ENCODE data around the gene FRMD8.

Gene FRMD8

GRCh38 chr11:65379698-65380459, 6.6 kb upstream of the FRMD8 start:
- H3K4me3 ChIP-seq (ENCODE audit: low read length), result no peak overlapping the region
- TF ChIP-seq ZNF274 (IDR thresholded peaks at IDR 0.05; ENCODE audit: low read depth, low read length), result no peak

GRCh38 chr11:65380460-65381119, 5.8 kb upstream of the FRMD8 start:
- TF ChIP-seq ZNF274 (IDR thresholded peaks at IDR 0.05; ENCODE audit: low read depth, low read length), result no peak
- peak overlapping the region; percentile 51; the same call in 1 of the 2 replicates for H3K4me3 ChIP-seq (ENCODE audit: low read length)

GRCh38 chr11:65381716-65382032, 4.8 kb upstream of the FRMD8 start:
- H3K4me3 ChIP-seq (ENCODE audit: low read length), result peak overlapping the region; percentile 51; the same call in 1 of the 2 replicates
- TF ChIP-seq ZNF274 (IDR thresholded peaks at IDR 0.05; ENCODE audit: low read depth, low read length), result no peak

GRCh38 chr11:65382033-65382803, 4.2 kb upstream of the FRMD8 start, which contains the start of gene SLC25A45:
TSS of gene SLC25A45 (minus strand) at chr11:65382646. CDS start at chr11:65381951, 695 bp downstream.
- peak within 1 kb of the TSS; percentile 51; the same call in 1 of the 2 replicates for H3K4me3 ChIP-seq (ENCODE audit: low read length)
- TF ChIP-seq ZNF274 (IDR thresholded peaks at IDR 0.05; ENCODE audit: low read depth, low read length), result no peak

- TF ChIP-seq ZNF274 (IDR thresholded peaks at IDR 0.05; ENCODE audit: low read depth, low read length), result no peak
- peak overlapping the region; percentile 51; the same call in 1 of the 2 replicates for H3K4me3 ChIP-seq (ENCODE audit: low read length)
Measured at GRCh38 chr11:65382804-65383368, 3.6 kb upstream of the FRMD8 start.

- no peak overlapping the region for H3K4me3 ChIP-seq (ENCODE audit: low read length)
- TF ChIP-seq ZNF274 (IDR thresholded peaks at IDR 0.05; ENCODE audit: low read depth, low read length), result no peak
Measured at GRCh38 chr11:65383778-65384177, 2.7 kb upstream of the FRMD8 start.

- TF ChIP-seq ZNF274 (IDR thresholded peaks at IDR 0.05; ENCODE audit: low read depth, low read length), result no peak
- no peak overlapping the region for H3K4me3 ChIP-seq (ENCODE audit: low read length)
Measured at GRCh38 chr11:65384301-65384889, 2.0 kb upstream of the FRMD8 start.

- H3K4me3 ChIP-seq (ENCODE audit: low read length), result no peak overlapping the region; the same call in 1 of the 2 replicates
- TF ChIP-seq ZNF274 (IDR thresholded peaks at IDR 0.05; ENCODE audit: low read depth, low read length), result no peak
Measured at GRCh38 chr11:65388731-65389130, 2.3 kb downstream of the FRMD8 start.

- no peak overlapping the region for H3K4me3 ChIP-seq (ENCODE audit: low read length)
- TF ChIP-seq ZNF274 (IDR thresholded peaks at IDR 0.05; ENCODE audit: low read depth, low read length), result no peak
Measured at GRCh38 chr11:65389294-65389980, 3.0 kb downstream of the FRMD8 start.

- no peak for TF ChIP-seq ZNF274 (IDR thresholded peaks at IDR 0.05; ENCODE audit: low read depth, low read length)
- no peak overlapping the region for H3K4me3 ChIP-seq (ENCODE audit: low read length)
Measured at GRCh38 chr11:65390099-65390941, 3.9 kb downstream of the FRMD8 start.

GRCh38 chr11:65390996-65391395, 4.6 kb downstream of the FRMD8 start:
- no peak overlapping the region for H3K4me3 ChIP-seq (ENCODE audit: low read length)
- no peak for TF ChIP-seq ZNF274 (IDR thresholded peaks at IDR 0.05; ENCODE audit: low read depth, low read length)

- TF ChIP-seq ZNF274 (IDR thresholded peaks at IDR 0.05; ENCODE audit: low read depth, low read length), result no peak
- H3K4me3 ChIP-seq (ENCODE audit: low read length), result no peak overlapping the region
Measured at GRCh38 chr11:65392186-65392829, 5.9 kb downstream of the FRMD8 start.

Data from GM08714 (cell line).